Neutrophil (primary cell): ENCODE measurements around the gene SLC6A9.

Experiments used
- H3K27ac ChIP-seq: fragments of 200-600 bp; sonication (generic); 2 replicates; pipeline ENCODE4 v1.5.1; 2016; ENCODE audit warnings: mild to moderate bottlenecking, moderate library complexity
- H3K27me3 ChIP-seq: fragments of 200-600 bp; sonication (generic); 2 replicates; pipeline ENCODE4 v1.6.0; 2016; ENCODE audit warnings: mild to moderate bottlenecking
- H3K36me3 ChIP-seq: fragments of 200-600 bp; sonication (generic); 2 replicates; pipeline ENCODE4 v1.5.1; 2017
- H3K4me1 ChIP-seq, 2 experiments: fragments of 200-600 bp in 1 of 2; sonication (generic) in 1 of 2; 1 replicate in 1 of 2; 2 replicates in 1 of 2; pipeline versions ENCODE4 v1.5.1 to v1.6.1; 2013 to 2016; ENCODE audit warnings: low read depth in 1 of 2, low read length in 1 of 2, mild to moderate bottlenecking in 1 of 2, moderate library complexity in 1 of 2; ENCODE audit not compliant: control insufficient read depth in 1 of 2, insufficient read depth in 1 of 2
- H3K4me3 ChIP-seq, 2 experiments: fragments of 200-600 bp in 1 of 2; sonication (generic) in 1 of 2; 1 replicate in 1 of 2; 2 replicates in 1 of 2; pipeline ENCODE4 v1.5.1; 2013 to 2016; ENCODE audit warnings: low read depth in 1 of 2, low read length in 1 of 2, mild to moderate bottlenecking in 1 of 2, moderate library complexity in 1 of 2
- H3K9me3 ChIP-seq: fragments of 200-600 bp; sonication (generic); 2 replicates; pipeline ENCODE4 v1.5.1; 2016
- CTCF ChIP-seq: fragments of 200-600 bp; sonication (generic); IDR thresholded peaks from 2 replicates; pipeline ENCODE4 v1.5.1; 2016; ENCODE audit warnings: antibody characterized with exemption

SLC6A9 gene

GRCh38 chr1:44067266-44068250, 36.3 kb upstream of the SLC6A9 start:
- Histone ChIP-seq H3K36me3 (no peaks in the 10 kb centered on the region), H3K27ac (no peak overlapping the region), H3K9me3 (no peaks in the 10 kb centered on the region), H3K27me3 (no peaks in the 10 kb centered on the region), H3K4me1 (peaks cover 8 to 15% of the 10 kb centered on the region in 2 experiments), H3K4me3 (no peak overlapping the region)
- TF ChIP-seq CTCF: no peak

DNA sequence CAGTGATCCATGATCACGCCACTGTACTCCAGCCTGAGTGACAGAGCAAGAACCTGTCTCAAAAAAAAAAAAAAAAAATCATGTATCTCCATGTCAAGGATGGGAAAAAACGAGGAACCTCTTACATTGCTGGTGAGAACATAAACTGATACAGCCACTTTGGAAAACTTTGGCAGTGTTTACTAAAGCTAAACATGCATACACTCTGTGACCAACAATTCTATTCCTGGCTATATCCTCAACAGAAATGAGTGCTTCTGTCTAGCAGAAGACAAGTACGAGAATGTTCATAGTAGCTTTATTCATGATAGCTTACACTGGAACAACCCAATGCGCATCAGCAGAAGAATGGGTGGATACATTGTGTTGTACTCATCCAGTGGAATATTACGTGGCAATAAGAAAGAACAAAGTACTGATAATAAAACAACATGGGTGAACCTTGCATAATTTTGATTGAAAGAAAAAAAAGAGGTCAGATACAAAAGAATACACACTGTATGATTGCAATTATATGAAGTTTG, 31.5 kb upstream of the SLC6A9 start:
- Histone ChIP-seq H3K4me3 (no peak overlapping the region), H3K36me3 (no peaks in the 10 kb centered on the region), H3K4me1 (no peaks in the 10 kb centered on the region), H3K27me3 (no peaks in the 10 kb centered on the region), H3K27ac (no peak overlapping the region), H3K9me3 (no peaks in the 10 kb centered on the region)
- TF ChIP-seq CTCF: no peak

DNA sequence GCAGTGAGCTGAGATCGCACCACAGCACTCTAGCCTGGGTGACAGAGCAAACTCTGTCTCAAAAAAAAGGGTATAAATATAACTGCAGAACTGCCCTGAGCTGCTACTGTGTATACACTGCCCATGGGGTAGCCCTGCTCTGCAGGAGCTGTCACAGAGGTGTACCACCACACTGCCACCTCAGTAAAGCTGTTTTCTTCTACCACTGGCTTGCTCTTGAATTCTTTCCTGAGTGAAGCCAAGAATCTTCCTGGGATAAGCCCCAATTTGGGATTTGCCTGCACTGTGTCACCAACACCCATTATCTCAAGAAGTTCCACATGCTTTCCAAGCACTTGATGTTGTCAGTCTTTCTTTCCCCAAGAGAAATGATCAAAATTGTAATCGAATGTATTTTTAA, 30.6 kb upstream of the SLC6A9 start:
- no peak overlapping the region for H3K27ac ChIP-seq
- no peaks in the 10 kb centered on the region for H3K4me1 ChIP-seq
- no peaks in the 10 kb centered on the region for H3K9me3 ChIP-seq
- H3K36me3 ChIP-seq: no peaks in the 10 kb centered on the region
- H3K27me3 ChIP-seq: no peaks in the 10 kb centered on the region
- no peak overlapping the region for H3K4me3 ChIP-seq
- no peak for TF ChIP-seq CTCF

GRCh38 chr1:44060830-44061267, 29.6 kb upstream of the SLC6A9 start:
- H3K36me3 ChIP-seq: no peaks in the 10 kb centered on the region
- TF ChIP-seq CTCF: no peak
- no peak overlapping the region for H3K4me3 ChIP-seq

GRCh38 chr1:44059664-44060355, 28.5 kb upstream of the SLC6A9 start:
- Histone ChIP-seq H3K4me1 (no peaks in the 10 kb centered on the region), H3K27ac (no peak overlapping the region), H3K27me3 (no peaks in the 10 kb centered on the region)

More at GRCh38 chr1:44060830-44061267, 29.6 kb upstream of the SLC6A9 start:
- no peak overlapping the region for H3K27ac ChIP-seq
- H3K27me3 ChIP-seq: no peaks in the 10 kb centered on the region
- H3K4me1 ChIP-seq: no peaks in the 10 kb centered on the region
- H3K9me3 ChIP-seq: no peaks in the 10 kb centered on the region

More at GRCh38 chr1:44059664-44060355, 28.5 kb upstream of the SLC6A9 start:
- H3K36me3 ChIP-seq: no peaks in the 10 kb centered on the region
- no peaks in the 10 kb centered on the region for H3K9me3 ChIP-seq
- TF ChIP-seq CTCF: no peak
- no peak overlapping the region for H3K4me3 ChIP-seq
